ENCODE results near the gene GNG12.
"Not testable (repeated sequence)": the region's sequence is repeated elsewhere in the genome, so short reads cannot be mapped to it uniquely, and the experiment has no call there.

The GNG12 gene

GRCh38 chr1:67749844-67750690 lies 83.2 kb downstream of the GNG12 start:
- DNase-seq = no peak

- DNase-seq = no peak
Measured at GRCh38 chr1:67749263-67749843, 83.9 kb downstream of the GNG12 start.

GRCh38 chr1:67748630-67749029 lies 84.6 kb downstream of the GNG12 start:
- DNase-seq = no peak

GRCh38 chr1:67747671-67748546 lies 85.4 kb downstream of the GNG12 start:
- no peak for DNase-seq

- DNase-seq = no peak
Measured at GRCh38 chr1:67745875-67746698, 87.2 kb downstream of the GNG12 start.

GRCh38 chr1:67743072-67743725 lies 90.1 kb downstream of the GNG12 start:
- no peak for DNase-seq

GRCh38 chr1:67741736-67742135 lies 91.5 kb downstream of the GNG12 start:
- no peak for DNase-seq

- DNase-seq = no peak
Measured at GRCh38 chr1:67741121-67741520, 92.1 kb downstream of the GNG12 start.

- DNase-seq = no peak
Measured at GRCh38 chr1:67740543-67740942, 92.7 kb downstream of the GNG12 start.

- DNase-seq = no peak
Measured at GRCh38 chr1:67739361-67739760, 93.9 kb downstream of the GNG12 start.

GRCh38 chr1:67738401-67738800 lies 94.9 kb downstream of the GNG12 start:
- DNase-seq = no peak

- no peak for DNase-seq
Measured at GRCh38 chr1:67737875-67738274, 95.4 kb downstream of the GNG12 start.

GRCh38 chr1:67736750-67737149 lies 96.5 kb downstream of the GNG12 start:
- no peak for DNase-seq

- DNase-seq = peak; percentile 78
Measured at GRCh38 chr1:67735806-67736627, 97.2 kb downstream of the GNG12 start.

GRCh38 chr1:67735206-67735605 lies 98.1 kb downstream of the GNG12 start:
- DNase-seq = no peak

GRCh38 chr1:67734323-67734690 lies 99.0 kb downstream of the GNG12 start:
- DNase-seq = no peak

GRCh38 chr1:67733681-67734322 lies 99.5 kb downstream of the GNG12 start:
- no peak for DNase-seq

GRCh38 chr1:67732750-67733151 lies 100.5 kb downstream of the GNG12 start:
- peak; percentile 55 for DNase-seq

GRCh38 chr1:67731322-67731721 lies 101.9 kb downstream of the GNG12 start:
- no peak for DNase-seq

- DNase-seq = not testable (repeated sequence)
Measured at GRCh38 chr1:67730312-67730711, 103.0 kb downstream of the GNG12 start.

- DNase-seq = no peak
Measured at GRCh38 chr1:67729872-67730271, 103.4 kb downstream of the GNG12 start.
